Body of pancreas (tissue), 4 donors: ENCODE data around the gene FOXP1.

Experiments
- POLR2A ChIP-seq, 3 donors: fragments of 450-650 bp; IDR thresholded peaks; one replicate each; pipeline ENCODE4 v1.6.1; 2016; ENCODE audit warnings: antibody characterized with exemption in 3 of 3, mild to moderate bottlenecking in 2 of 3
- TF ChIP-seq, protein P1 (sequence below), 7 experiments: fragments of 450-650 bp in 4 of 7; fragments of 200-600 bp in 3 of 7; sonication (generic) in 3 of 7; IDR thresholded peaks; one replicate each; pipeline ENCODE4 v1.5.1; 2016 to 2019; ENCODE audit warnings: antibody characterized with exemption in 7 of 7

- TF ChIP-seq, protein P1, sequence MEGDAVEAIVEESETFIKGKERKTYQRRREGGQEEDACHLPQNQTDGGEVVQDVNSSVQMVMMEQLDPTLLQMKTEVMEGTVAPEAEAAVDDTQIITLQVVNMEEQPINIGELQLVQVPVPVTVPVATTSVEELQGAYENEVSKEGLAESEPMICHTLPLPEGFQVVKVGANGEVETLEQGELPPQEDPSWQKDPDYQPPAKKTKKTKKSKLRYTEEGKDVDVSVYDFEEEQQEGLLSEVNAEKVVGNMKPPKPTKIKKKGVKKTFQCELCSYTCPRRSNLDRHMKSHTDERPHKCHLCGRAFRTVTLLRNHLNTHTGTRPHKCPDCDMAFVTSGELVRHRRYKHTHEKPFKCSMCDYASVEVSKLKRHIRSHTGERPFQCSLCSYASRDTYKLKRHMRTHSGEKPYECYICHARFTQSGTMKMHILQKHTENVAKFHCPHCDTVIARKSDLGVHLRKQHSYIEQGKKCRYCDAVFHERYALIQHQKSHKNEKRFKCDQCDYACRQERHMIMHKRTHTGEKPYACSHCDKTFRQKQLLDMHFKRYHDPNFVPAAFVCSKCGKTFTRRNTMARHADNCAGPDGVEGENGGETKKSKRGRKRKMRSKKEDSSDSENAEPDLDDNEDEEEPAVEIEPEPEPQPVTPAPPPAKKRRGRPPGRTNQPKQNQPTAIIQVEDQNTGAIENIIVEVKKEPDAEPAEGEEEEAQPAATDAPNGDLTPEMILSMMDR (IDR thresholded peaks at IDR 0.05): no peak
- no peak for TF ChIP-seq POLR2A (IDR thresholded peaks at IDR 0.05)
These were observed 16.8 kb downstream of the FOXP1 start for GRCh38 chr3:71566776-71567175.
